ENCODE results near the gene CAMTA1.
"Not testable (repeated sequence)": the region's sequence is repeated elsewhere in the genome, so short reads cannot be mapped to it uniquely, and the experiment has no call there.

CAMTA1 gene

DNA sequence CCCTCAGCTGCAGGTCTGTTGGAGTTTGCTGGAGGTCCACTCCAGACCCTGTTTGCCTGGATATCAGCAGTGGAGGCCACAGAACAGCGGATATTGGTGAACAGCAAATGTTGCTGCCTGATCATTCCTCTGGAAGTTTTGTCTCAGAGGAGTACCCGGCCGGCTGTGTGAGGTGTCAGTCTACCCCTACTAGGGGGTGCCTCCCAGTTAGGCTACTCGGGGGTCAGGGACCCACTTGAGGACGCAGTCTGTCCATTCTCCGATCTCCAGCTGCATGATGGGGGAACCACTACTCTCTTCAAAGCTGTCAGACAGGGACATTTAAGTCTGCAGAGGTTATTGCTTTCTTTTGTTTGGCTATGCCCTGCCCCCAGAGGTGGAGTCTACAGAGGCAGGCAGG, 819.7 kb downstream of the CAMTA1 start:
- in situ Hi-C loops (cut with HindIII; ENCODE audit: low pct_ligation_motif_present, low pct_unique_long_range_greater_than_20kb, low sequenced_read_pairs); DNase-seq: not testable (repeated sequence)

DNA sequence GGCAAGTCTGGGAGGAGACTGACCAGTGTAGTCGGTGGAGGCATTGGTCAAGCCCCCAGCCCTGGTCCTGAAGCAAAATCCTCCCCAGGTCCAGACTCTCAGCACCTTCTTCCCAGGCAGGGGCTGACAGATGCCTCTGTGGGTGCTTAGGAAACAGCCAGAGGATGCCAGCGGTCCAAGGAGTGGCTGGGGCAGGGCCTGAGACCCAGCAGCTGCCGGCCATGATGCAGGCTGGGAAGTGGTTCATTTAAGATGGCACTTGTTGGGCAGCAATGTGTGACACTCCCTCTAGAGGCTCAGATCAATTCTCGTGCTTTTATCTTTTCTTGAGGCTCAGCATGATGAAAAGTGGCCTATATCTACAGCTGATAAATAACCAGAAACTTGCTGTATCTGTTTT, 820.8 kb downstream of the CAMTA1 start:
- in situ Hi-C loops (cut with HindIII; ENCODE audit: low pct_ligation_motif_present, low pct_unique_long_range_greater_than_20kb, low sequenced_read_pairs), result no loop called here
- no peak for DNase-seq

DNA sequence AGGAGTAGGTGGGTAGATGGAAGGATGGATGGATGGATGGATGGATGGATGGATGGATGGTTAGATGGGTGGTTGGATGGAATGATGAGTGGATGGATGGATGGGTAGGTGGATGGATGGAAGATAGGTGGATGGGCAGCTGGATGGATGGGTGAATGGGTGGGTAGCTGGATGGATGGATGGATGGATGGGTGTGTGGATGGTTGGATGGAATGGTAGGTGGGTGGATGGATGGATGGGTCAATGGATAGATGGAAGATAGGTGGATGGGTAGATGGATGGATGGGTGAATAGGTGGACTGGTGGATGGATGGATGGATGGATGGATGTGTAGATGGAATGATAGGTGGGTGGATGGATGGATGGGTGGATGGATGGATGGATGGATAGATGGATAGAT, 821.8 kb downstream of the CAMTA1 start:
- in situ Hi-C loops (cut with HindIII; ENCODE audit: low pct_ligation_motif_present, low pct_unique_long_range_greater_than_20kb, low sequenced_read_pairs), result no loop called here

DNA sequence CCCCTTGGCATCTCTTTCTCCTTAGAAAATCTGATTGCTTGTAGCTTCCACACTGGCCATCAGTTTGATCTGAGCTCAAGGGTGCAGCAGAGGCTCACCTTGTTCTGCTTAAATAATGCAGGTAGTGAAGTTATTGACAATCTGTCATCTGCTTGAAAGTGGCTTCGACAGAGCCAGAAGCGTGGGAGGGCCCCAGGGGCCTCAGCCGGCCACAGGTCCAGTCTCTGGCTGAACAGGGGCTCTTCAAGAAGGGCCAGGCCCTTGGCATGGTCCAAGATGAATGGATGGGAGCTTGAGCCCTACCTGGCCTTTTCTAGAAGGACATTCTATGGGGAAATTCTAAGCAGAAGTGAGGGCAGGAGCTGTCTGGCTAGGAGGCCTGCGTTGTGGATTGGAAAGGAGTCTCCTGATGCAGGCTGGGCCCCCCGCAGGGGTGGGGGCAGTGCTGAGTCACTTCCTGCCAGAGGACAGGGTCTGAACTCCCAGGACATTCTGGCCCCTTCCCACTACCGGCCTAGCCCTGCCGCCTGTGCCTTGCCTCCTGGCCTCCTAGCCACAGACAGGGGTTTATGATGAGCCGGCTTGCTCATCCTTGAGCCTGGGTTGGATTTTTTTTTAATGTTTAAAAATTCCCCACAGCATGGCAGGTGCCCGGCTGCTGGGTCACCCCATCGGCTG, 823.5 kb downstream of the CAMTA1 start:
- no peak for DNase-seq
- in situ Hi-C loops (cut with HindIII; ENCODE audit: low pct_ligation_motif_present, low pct_unique_long_range_greater_than_20kb, low sequenced_read_pairs), result no loop called here

More for the DNA sequence above, 821.8 kb downstream of the CAMTA1 start:
- no peak for DNase-seq

DNA sequence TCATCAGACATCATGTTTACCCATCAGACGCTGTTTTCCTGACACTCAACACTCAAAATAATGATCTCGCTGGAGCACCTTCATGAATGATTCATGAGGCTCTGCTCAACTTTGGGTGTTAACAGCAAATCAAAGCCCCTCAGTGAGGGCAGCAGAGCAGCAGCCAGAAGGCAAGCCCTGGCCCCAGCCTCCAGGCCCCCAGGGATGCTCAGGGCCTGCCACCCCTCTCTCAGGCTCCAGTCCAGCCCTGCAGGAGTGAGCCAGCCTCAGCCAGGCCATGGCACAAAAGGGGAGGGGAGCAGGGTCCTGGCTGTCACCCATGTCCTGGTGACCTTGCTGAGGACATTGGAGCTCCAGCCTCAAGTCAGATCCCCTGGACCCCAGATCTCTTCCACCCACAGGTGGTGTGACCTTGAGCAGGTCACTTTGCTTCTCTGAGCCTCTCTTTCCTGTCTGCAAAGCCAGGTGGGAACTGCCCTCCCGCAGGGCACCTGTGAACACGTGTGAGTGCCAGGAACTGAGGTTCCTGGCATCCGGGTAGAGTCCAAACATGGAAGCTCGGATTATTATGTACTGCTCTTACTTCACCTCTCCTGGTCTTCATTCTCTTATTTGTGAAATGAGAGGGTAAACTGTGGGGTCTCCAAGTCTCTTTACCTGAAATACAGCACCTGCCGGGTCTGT, 824.2 kb downstream of the CAMTA1 start:
- no peak for DNase-seq
- in situ Hi-C loops (cut with HindIII; ENCODE audit: low pct_ligation_motif_present, low pct_unique_long_range_greater_than_20kb, low sequenced_read_pairs), result no loop called here

DNA sequence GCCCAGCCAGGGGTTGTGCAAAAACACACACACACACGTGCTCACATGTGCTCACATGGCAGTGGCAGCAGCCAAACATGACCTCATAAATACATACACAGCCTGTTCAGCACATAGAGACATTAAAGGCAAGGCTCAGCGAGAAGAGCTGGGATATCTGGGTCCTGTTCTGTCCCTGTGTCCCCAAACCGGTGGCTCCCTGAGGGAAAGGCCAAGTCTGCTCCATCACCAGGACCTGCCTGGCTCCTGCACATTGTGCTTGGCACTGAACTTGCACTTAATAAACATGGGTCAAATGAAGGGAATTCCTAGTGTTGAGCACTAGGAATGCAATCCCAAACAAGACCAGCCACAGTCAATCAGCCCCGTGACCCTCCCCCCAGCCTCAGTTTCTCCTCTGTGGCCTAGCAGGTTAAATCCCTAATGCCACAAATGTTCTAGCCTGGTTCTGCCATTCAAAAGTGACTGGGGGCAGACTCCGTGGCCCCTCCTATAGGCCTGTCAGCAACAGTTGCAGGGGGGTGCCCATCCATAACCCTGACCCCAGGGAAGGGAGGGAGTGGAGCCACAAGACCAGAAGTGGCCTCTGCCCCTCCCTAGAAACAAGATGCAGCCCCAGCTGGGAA, 825.0 kb downstream of the CAMTA1 start:
- no peak for DNase-seq
- in situ Hi-C loops (cut with HindIII; ENCODE audit: low pct_ligation_motif_present, low pct_unique_long_range_greater_than_20kb, low sequenced_read_pairs), result no loop called here

DNA sequence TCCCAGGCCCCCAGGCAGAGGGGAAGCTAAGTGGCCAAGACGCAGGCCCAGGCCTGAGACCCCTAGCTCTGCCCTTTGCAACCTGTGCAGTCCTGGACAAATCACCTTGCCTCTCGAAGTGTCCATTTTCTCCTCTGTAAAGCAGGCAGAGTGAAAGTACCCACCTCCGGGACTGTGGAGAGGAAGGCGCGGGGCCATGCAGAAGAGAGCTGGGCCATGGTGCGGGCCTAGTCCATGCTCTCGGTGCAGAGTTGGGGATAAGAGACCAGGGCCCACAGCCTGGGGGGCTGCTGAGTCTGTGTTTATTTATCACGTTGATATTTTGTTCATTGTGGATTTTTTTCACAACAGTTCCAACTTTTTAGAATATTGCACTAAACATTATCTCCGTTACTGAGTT, 825.7 kb downstream of the CAMTA1 start:
- no peak for DNase-seq
- in situ Hi-C loops (cut with HindIII; ENCODE audit: low pct_ligation_motif_present, low pct_unique_long_range_greater_than_20kb, low sequenced_read_pairs), result no loop called here

DNA sequence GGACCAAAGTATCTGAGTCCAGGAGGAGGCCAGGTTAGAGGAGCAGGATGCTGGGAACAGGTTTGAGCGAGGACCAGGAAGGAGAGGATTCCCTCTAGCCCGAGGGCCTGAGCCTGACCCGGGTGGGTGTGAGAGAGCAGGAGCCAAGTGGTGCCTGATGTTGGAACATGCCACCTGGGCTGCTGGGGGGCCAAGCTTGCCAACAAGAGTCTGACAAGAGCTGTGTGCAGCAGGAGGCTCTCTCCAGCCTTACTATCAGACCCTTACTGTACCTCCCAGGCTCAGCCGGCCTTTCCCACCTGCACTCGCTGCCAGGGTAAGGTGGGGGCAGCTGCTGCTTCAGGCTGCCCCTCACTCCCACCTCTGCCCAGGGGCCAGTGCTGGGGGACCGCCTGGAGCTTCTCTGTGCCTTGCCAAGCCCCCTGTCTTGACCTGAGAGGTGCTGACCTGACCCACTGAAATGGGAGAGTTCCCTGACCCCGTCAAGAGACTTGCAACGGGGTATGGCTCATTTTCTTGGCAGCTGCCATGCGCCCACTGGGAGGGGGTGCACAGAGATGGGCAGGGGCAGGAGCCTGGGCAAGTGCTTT, 826.3 kb downstream of the CAMTA1 start:
- in situ Hi-C loops (cut with HindIII; ENCODE audit: low pct_ligation_motif_present, low pct_unique_long_range_greater_than_20kb, low sequenced_read_pairs), result no loop called here
- no peak for DNase-seq

DNA sequence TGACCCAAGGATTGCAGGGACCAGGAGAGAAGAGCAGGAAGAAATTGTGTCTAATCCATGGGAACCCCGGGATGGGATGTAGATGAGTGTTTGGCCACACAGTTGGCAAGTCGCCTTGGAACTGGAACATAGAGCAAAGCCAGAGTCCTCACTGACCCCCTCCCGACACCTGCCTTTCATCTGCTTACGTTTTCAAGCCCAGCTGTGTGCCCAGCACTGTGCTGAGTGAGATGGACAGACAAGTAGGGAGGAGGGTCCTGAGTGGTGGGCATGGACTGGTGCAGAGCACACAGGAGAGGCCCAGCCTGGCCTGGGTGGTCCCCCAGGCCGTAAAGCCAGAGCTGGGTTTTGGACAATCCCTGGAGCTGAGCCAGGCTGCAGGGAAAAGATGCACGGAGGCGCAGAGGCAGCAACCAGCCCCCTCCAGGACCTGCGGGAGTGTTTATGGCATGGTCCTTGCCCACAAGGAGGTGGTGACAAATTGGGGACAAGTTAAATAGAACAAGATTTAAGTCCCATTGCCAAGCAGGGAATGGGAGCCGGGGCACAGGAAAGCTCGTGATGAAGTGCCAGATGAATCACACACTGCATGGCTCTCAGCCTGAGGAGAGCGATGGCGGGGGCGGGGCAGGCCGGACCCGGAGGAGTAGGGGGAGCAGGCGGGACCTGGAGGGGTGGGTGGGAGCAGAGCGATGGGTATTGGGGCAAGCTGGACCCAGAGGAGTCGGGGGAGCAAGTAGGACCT, 828.0 kb downstream of the CAMTA1 start:
- in situ Hi-C loops (cut with HindIII; ENCODE audit: low pct_ligation_motif_present, low pct_unique_long_range_greater_than_20kb, low sequenced_read_pairs), result no loop called here
- no peak for DNase-seq

DNA sequence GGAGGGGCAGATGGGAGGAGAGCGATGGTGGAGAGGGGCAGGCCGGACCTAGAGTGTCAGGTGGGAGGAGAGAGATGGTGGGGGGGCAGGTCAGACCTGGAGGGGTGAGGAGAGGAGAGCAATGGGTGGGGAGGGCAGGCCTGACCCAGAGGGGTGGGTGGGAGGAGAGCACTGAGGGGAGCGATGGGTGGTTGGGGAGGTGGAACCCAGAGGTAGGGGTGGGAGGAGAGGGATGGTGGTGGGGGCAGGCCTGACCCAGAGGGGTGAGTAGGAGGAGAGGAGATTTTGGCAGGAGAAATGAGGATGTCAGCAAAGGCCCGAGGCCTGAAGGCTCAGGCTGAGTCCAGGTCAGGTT, 828.6 kb downstream of the CAMTA1 start:
- in situ Hi-C loops (cut with HindIII; ENCODE audit: low pct_ligation_motif_present, low pct_unique_long_range_greater_than_20kb, low sequenced_read_pairs), result no loop called here
- no peak for DNase-seq

DNA sequence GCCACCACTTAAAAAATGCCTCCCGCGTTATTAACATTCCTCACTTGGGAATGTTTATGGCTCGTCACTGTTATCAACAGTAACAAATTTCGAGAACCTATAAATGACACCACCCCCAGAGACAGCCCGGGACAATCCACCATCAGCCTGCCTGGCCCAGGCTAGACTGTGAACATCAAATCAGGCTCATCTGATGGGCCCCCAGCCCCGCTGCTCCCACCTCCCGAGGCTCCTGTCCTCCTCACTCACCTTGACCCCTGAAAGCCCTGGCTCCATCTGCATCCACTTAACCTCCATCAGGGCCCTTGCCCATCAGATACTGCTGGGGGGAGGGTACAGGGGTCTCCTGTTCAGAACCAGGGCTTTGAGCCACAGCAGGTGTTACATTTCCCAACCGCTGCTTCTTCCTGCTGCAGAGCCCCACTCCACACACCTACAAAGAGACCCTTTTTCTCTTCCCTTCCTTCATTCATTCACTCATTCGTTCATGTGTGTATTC, 829.4 kb downstream of the CAMTA1 start:
- no peak for DNase-seq
- in situ Hi-C loops (cut with HindIII; ENCODE audit: low pct_ligation_motif_present, low pct_unique_long_range_greater_than_20kb, low sequenced_read_pairs), result no loop called here

DNA sequence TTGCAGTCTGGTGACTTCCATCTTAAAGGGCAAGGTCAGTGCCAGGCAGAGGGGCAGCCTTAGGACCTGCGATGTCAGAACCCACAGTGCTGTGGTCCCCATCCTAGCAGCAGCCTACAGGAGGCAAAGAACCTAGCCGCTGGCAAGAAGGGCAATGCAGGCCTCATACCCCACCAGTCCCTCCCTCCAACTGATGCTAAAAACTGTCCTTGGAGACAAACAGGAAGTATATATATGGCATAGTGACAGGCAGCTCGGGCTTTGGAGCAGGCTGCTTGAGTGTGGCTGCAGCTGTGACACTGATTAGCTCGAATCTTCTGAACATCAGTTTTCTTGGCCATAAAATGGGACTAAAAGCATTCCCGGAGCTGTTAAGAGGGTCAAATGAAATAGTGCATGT, 829.9 kb downstream of the CAMTA1 start:
- DNase-seq, result no peak
- in situ Hi-C loops (cut with HindIII; ENCODE audit: low pct_ligation_motif_present, low pct_unique_long_range_greater_than_20kb, low sequenced_read_pairs), result no loop called here

DNA sequence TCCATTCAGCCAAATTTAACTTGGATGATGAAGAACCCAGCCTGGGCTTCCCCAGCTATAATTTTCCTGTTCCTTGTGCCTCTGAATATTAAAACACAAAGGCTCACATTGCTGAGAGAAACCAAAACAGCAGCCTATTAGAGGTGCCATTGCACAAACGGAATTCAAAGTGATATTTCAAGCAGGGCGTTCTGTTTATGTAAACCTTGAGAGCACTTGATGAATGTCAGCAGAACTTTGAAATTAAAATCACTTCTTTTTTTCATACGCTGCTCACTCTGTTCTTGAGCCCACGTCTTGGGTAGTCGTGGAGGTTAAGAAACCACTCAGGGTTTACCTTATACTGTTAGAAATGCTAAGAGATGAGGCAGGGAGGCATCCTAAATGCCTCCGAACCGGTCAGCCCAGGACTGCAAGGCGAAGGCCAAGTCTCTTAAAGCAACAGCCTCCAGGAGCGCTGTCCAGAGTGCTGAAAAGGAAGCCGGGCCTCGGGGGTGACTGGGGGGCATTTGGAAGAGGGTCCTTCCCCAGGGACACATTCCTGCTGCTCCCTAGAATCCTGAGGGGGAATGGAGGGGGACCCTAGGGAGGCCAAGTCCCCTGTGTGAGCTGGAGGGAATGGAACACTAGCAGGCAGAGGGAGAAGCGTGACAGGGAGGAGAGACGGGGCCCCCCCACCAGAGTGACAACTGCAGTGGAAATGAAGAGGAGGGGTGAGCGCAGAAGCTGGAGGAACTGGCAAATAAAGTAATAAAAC, 831.0 kb downstream of the CAMTA1 start:
- in situ Hi-C loops (cut with HindIII; ENCODE audit: low pct_ligation_motif_present, low pct_unique_long_range_greater_than_20kb, low sequenced_read_pairs), result no loop called here

DNA sequence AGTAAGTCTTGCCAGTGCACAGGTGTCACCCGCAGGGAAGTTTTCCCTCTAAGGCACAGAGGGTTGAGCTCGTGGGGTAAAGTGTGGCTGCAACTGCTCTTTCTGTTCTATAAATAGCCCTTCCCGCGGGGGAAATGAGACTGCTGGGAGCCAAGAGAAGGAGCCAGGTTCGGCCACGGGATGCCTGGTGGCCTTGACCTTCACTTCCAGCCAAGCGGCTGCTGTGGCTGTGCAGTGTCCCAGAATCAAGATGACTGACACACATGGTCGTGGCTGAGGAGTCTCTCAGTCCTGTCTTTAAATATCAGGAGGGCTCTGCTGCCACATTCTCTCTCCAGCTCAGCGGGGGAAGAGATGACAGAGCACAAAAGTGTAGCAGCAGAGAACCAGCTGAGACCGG, 831.7 kb downstream of the CAMTA1 start:
- in situ Hi-C loops (cut with HindIII; ENCODE audit: low pct_ligation_motif_present, low pct_unique_long_range_greater_than_20kb, low sequenced_read_pairs), result no loop called here
- DNase-seq, result no peak

More for the DNA sequence above, 831.0 kb downstream of the CAMTA1 start:
- peak; percentile 42 for DNase-seq

DNA sequence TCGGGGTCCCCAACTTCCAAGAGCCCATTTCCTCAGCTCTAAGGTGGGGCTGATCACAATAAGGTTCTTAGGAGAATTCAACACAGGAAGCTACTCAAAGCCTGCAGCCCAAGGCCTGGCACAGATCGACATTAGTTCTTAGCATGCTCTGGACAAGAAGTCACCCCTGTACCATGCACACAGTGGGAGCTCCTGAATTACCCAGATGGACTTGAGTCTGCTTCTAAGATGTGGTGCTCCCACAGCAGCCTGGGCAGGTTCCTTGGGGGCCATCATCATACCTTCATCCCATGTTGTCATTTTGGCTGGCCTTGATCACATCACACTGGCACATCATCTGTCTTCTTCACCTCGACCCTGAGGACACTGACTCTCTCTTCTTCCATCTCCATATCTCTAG, 832.6 kb downstream of the CAMTA1 start:
- no peak for DNase-seq
- in situ Hi-C loops (cut with HindIII; ENCODE audit: low pct_ligation_motif_present, low pct_unique_long_range_greater_than_20kb, low sequenced_read_pairs), result no loop called here

DNA sequence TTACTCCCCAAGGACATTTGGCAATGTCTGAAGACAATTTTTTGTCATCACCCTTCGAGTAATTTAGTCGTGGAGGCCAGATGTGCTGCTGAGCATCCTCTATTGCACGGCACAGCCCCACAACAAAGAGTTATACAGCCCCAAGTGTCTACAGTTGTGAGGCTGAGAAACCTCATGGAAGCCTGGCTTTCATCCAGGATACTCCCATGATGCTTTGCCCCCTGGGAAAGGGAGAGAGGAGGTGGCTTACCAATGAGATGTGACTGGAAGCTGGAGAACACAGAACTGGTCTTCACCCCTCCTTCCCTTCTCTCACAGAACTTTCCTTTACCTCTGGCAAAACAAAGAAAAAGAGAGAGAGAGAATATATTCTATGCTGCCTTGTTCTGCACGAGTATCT, 834.9 kb downstream of the CAMTA1 start:
- in situ Hi-C loops (cut with HindIII; ENCODE audit: low pct_ligation_motif_present, low pct_unique_long_range_greater_than_20kb, low sequenced_read_pairs), result no loop called here
- no peak for DNase-seq

DNA sequence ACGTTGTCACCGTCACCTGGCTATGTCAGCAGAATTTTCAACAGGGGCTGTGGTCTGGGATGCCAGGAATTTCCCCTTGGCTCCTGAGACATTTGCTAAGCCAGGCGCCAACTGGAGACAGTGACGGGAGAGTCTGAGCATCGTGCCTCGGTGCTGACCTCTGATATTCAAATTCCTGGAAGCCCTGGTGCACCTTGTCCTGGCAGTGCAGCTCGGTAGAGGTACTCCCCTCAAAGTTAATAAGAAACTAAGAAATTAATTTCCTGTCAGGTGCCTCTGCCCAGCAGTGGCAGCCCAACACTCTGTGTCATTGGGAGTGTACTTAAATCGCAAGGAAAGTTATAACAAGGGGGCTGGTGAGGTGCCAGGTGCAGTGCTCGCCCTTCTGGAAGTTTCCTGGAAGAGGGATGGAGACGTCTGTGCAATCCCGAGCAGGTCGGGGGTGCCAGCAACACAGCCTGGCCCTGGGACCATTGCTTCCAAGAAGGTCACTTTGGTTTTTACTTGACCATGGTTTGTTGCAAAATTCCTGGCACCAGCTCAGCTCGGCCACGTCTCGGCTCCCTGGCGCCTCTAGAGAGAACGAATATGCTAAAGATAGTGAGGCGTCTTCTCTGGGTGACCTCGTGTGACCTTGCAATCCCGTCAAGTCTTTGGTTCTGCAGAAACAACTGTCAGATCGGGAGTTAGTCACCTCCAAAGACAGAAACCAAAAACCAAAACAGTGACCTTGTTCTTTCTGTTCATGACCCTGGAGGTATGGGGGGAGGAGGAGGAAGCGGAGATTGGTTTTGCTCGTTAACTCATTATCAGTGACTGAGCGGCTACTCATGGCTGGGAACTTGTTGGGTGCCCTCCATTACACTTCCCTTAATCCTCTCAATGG, 836.3 kb downstream of the CAMTA1 start:
- in situ Hi-C loops (cut with HindIII; ENCODE audit: low pct_ligation_motif_present, low pct_unique_long_range_greater_than_20kb, low sequenced_read_pairs), result no loop called here
- no peak for DNase-seq
